Adipocyte (in vitro differentiated cells): ENCODE measurements around the gene PDIK1L.

Experiments
- DNase-seq: peaks from one replicate; pipeline ENCODE4 v3.0.0-alpha.2; 2015; ENCODE audit warnings: low read depth
- H3K27me3 ChIP-seq: replicated peaks from 2 replicates; pipeline ENCODE4 v1.7.0; 2013; ENCODE audit warnings: mild to moderate bottlenecking, low read length, moderate library complexity; ENCODE audit not compliant: control insufficient read depth, insufficient read depth
- H3K36me3 ChIP-seq: 2 replicates; pipeline ENCODE4 v1.7.0; 2013; ENCODE audit warnings: low read length, mild to moderate bottlenecking, moderate library complexity; ENCODE audit not compliant: control insufficient read depth, insufficient read depth, severe bottlenecking
- H3K4me1 ChIP-seq: 2 replicates; pipeline ENCODE4 v1.7.0; 2013; ENCODE audit warnings: mild to moderate bottlenecking, low read length, moderate library complexity; ENCODE audit not compliant: control insufficient read depth, insufficient read depth
- H3K4me3 ChIP-seq: 2 replicates; pipeline ENCODE4 v1.7.0; 2013; ENCODE audit warnings: mild to moderate bottlenecking, low read length, moderate library complexity
- H3K9ac ChIP-seq: 2 replicates; pipeline ENCODE4 v1.7.0; 2013; ENCODE audit warnings: mild to moderate bottlenecking, low read length, moderate library complexity
- H3K9me3 ChIP-seq: 2 replicates; pipeline ENCODE4 v1.7.0; 2013; ENCODE audit warnings: mild to moderate bottlenecking, low read length, moderate library complexity; ENCODE audit not compliant: control insufficient read depth

Gene PDIK1L

DNA sequence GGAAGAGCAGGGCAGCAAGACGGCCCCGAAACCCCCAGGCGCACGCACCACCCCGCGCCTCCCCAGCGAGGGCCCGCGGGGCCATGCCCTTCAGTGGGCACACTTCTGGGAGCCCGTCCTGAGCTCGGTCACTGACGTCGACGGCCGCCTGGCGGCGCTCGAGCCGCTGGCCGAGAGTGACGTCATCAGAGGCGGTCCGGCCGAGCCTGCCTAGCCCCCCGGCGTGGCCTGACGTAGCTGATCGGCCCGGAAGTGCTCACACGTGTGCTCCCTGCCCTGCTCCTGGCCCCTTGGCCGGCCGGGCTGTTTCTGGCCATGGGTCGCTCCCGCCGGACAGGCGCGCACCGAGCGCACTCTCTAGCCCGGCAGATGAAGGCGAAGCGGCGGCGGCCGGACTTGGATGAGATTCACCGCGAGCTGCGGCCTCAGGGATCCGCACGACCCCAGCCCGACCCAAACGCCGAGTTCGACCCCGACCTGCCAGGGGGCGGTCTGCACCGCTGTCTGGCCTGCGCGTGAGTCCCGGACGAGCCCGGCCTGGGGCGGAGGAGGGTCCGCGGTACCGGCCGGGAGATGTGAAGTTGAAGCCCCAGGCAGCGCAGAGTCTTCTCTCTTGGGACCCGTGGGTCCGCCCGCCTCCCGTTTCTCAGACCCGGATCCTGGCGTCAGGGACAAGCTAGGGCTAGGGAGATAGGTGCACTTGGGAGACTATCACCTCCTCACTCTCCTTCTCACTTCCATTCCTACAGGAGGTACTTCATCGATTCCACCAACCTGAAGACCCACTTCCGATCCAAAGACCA lies 58.2 kb downstream of the PDIK1L start, which contains the start of gene ZNF593:
Gene ZNF593 (plus strand): TSS at position 240 of the 803 bp plus-strand sequence. CDS start 76 bp downstream, at position 316.
- H3K36me3 ChIP-seq: no peaks in the 10 kb centered on the region
- peak within 1 kb of the TSS; percentile 96 for H3K9ac ChIP-seq
- peak; percentile 98 for DNase-seq
- H3K27me3 ChIP-seq: no peaks in the 10 kb centered on the region
- H3K4me1 ChIP-seq: peaks cover 15% of the 10 kb centered on the region
- H3K9me3 ChIP-seq: no peaks in the 10 kb centered on the region
- peak within 1 kb of the TSS; percentile 89 for H3K4me3 ChIP-seq

DNA sequence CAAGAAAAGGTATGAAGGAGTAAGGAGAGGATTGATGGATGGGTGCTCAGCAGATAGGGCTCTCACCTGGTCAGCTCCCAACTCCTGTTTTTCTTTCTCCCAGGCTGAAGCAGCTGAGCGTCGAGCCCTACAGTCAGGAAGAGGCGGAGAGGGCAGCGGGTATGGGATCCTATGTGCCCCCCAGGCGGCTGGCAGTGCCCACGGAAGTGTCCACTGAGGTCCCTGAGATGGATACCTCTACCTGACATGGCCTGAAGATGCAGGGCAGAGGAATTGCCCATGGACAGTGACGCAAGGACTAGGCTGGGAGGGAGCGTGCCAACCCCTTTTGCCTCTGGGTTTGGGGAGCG lies 58.8 kb downstream of the PDIK1L start:
- DNase-seq: no peak
- peak overlapping the region; percentile 96 for H3K9ac ChIP-seq
- H3K9me3 ChIP-seq: no peaks in the 10 kb centered on the region
- peaks cover 15% of the 10 kb centered on the region for H3K4me1 ChIP-seq
- H3K36me3 ChIP-seq: no peaks in the 10 kb centered on the region
- peak overlapping the region; percentile 89 for H3K4me3 ChIP-seq
- no peaks in the 10 kb centered on the region for H3K27me3 ChIP-seq

GRCh38 chr1:26171084-26172072 lies 59.8 kb downstream of the PDIK1L start, which contains the start of gene ZNF593OS:
ZNF593OS (minus strand) TSS chr1:26171832; CDS start chr1:26171661, 171 bp downstream.
- Histone ChIP-seq H3K9ac (peak within 1 kb of the TSS; percentile 96), H3K4me3 (peak within 1 kb of the TSS; percentile 89)
- no peak for DNase-seq

More at GRCh38 chr1:26171084-26172072, 59.8 kb downstream of the PDIK1L start, which contains the start of gene ZNF593OS:
- H3K9me3 ChIP-seq: no peaks in the 10 kb centered on the region
- H3K36me3 ChIP-seq: no peaks in the 10 kb centered on the region
- H3K27me3 ChIP-seq: no peaks in the 10 kb centered on the region
- H3K4me1 ChIP-seq: peaks cover 15% of the 10 kb centered on the region
